Epithelial cell of esophagus (primary cell): ENCODE results near the gene PEX6.

Experiments
- DNase-seq: peaks from one replicate; pipeline ENCODE4 v3.0.0; 2010; ENCODE audit warnings: low read depth
- H3K4me3 ChIP-seq: 2 replicates; pipeline ENCODE4 v1.5.1; 2011; ENCODE audit warnings: mild to moderate bottlenecking, low read length, control low read depth
- TF ChIP-seq, protein P1 (sequence below): IDR thresholded peaks from 2 replicates; pipeline ENCODE4 v1.5.1; 2011; ENCODE audit warnings: low read depth, mild to moderate bottlenecking, low read length, control low read depth, inconsistent platforms; ENCODE audit not compliant: insufficient read depth; ENCODE audit errors: missing control alignments

The PEX6 gene

DNA sequence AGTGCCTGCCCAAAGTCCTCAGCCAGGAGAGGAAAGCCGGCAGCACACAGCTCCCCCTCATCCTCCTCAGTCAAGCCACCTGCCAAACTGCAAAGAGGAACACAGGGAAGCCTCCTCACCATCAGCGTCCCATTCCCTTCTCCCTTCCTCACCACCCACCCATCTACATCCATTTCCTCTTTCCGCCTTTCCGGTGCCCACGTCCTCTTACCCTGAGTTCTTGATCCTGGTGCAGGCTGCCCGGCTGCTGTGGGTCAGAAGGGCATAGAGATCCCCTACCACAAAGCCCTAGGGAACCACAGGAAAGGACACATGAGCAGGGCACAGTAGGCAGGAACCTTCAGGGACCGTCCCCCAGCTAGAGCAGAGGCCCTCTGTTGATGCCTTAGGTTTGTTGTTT lies 12.4 kb downstream of the PEX6 start:
- TF ChIP-seq, protein P1, sequence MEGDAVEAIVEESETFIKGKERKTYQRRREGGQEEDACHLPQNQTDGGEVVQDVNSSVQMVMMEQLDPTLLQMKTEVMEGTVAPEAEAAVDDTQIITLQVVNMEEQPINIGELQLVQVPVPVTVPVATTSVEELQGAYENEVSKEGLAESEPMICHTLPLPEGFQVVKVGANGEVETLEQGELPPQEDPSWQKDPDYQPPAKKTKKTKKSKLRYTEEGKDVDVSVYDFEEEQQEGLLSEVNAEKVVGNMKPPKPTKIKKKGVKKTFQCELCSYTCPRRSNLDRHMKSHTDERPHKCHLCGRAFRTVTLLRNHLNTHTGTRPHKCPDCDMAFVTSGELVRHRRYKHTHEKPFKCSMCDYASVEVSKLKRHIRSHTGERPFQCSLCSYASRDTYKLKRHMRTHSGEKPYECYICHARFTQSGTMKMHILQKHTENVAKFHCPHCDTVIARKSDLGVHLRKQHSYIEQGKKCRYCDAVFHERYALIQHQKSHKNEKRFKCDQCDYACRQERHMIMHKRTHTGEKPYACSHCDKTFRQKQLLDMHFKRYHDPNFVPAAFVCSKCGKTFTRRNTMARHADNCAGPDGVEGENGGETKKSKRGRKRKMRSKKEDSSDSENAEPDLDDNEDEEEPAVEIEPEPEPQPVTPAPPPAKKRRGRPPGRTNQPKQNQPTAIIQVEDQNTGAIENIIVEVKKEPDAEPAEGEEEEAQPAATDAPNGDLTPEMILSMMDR = no peak
- DNase-seq = no peak

DNA sequence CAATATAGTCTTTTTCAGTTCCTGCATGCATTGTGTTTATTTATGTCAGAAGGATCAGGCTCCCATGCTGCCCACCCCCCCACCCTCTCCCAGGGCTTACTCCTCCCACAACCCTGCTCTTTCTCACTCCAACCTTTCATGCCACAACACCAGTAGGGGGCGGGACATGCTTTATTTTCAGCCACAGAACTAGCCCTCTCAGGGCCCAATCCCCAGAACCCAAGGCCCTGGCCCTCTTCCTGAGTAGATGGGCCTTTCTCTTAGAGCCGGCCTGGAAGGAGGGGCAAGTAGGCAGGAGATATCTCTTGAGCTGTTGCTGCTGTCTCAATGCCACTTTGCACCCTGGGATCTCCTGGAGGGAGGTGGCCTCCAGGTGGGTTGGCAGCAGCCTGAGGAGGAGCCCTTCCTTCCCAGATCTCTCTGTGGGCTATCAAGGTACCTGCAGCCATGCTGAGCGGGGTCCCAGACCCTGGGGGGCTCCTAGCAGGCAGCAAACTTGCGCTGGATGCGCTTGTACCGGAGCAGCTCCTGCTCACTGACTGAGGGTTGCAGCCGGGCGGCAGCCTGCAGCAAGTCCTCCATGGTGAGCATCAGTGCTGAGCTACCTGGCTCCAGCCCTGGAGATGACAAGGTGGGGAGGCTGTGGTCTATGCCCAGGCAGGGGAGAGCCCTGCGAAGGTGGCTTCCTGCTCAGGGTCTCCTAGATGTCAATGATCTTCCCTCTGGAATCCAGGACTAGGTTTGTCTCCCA lies 15.0 kb downstream of the PEX6 start:
- peak; percentile 66 for DNase-seq
- TF ChIP-seq, protein P1 = peak; percentile 38
- H3K4me3 ChIP-seq = no peak overlapping the region

More for the DNA sequence above, 12.4 kb downstream of the PEX6 start:
- no peak overlapping the region for H3K4me3 ChIP-seq

DNA sequence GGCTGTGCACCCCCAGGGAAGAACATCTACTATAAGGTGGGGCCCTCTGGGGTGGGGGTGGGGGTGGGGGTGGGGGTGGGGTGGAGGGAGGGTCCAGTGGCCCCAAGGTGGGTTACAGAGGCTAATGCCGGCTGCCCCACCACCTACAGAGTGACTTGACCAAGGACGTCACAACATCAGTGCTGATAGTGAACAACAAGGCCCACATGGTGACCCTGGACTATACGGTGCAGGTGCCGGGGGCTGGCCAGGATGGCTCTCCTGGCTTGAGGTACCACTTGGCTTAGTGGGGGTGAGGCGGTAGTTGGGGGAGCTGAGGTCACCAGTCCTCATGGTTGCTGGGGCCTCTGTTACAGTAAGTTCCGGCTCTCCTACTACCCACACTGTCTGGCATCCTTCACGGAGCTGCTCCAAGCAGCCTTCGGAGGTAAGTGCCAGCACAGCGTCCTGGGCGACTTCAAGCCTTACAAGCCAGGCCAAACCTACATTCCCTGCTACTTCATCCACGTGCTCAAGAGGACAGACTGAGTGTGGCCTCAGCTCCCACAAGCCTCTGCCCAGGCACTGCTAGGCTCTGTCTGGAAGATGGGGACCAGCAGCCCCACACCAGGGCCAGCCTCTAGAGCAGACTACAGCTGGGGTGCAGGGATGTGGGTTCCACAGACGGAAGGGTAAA lies 15.7 kb downstream of the PEX6 start:
- TF ChIP-seq, protein P1 = no peak
- no peak overlapping the region for H3K4me3 ChIP-seq
- DNase-seq = no peak

- no peak for DNase-seq
- no peak overlapping the region for H3K4me3 ChIP-seq
- TF ChIP-seq, protein P1 = no peak
Measured at GRCh38 chr6:42962502-42963178, 16.3 kb downstream of the PEX6 start.

DNA sequence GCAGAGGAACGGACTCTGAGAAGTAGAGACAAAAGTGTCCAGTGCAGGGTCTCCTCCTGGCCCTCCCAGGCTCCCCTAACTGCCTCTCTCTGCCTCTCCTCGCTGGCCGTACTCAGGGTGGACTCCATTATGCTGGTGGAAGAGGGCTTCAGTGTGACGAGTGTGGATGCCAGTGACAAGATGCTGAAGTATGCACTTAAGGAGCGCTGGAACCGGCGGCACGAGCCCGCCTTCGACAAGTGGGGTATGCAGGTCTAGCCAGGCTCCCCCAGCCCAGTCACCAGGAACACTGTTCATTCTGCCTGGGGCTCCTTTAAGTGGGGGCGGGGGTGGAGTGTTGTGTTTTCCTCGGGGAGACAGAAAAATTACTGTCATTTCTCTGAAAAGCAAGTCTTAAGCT lies 16.9 kb downstream of the PEX6 start:
- no peak for DNase-seq
- H3K4me3 ChIP-seq = no peak overlapping the region
- TF ChIP-seq, protein P1 = no peak

GRCh38 chr6:42961020-42961470 lies 17.9 kb downstream of the PEX6 start:
- DNase-seq = peak; percentile 30
- TF ChIP-seq, protein P1 = no peak
- peak overlapping the region; percentile 47 for H3K4me3 ChIP-seq
